Inflammatory macrophage treated with lipopolysaccharide for 4 hours (primary cell): ENCODE measurements around the gene PBX4.
"Not testable (repeated sequence)": the region's sequence is repeated elsewhere in the genome, so short reads cannot be mapped to it uniquely, and the experiment has no call there.

Source experiments
- DNase-seq: peaks from one replicate; pipeline ENCODE4 v3.0.0-alpha.2; 2020

Gene PBX4

GRCh38 chr19:19626516-19627472 is 8.3 kb upstream of the PBX4 start:
- no peak for DNase-seq

- no peak for DNase-seq
Observed at GRCh38 chr19:19624032-19624570, 5.6 kb upstream of the PBX4 start.

DNA sequence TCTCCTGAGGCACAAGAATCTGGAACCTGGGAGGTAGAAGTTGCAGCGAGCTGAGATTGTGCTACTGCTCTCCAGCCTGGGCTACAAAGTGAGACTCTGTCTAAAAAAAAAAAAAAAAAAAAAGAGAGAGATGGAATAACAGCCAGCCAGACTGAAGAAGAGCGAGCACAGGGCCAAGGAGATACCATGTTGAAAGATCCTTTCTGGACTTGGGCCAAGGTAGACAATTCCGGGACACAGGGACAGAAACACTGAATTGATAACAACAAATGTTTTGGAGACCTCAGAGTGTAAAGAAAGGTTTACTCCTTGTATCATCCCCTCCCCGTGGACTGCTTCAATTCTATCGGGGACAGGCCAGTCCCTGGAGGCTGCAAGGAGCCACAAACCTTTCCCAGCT is 4.9 kb upstream of the PBX4 start:
- no peak for DNase-seq

GRCh38 chr19:19619849-19620210 is 1.3 kb upstream of the PBX4 start:
- DNase-seq, result no peak

DNA sequence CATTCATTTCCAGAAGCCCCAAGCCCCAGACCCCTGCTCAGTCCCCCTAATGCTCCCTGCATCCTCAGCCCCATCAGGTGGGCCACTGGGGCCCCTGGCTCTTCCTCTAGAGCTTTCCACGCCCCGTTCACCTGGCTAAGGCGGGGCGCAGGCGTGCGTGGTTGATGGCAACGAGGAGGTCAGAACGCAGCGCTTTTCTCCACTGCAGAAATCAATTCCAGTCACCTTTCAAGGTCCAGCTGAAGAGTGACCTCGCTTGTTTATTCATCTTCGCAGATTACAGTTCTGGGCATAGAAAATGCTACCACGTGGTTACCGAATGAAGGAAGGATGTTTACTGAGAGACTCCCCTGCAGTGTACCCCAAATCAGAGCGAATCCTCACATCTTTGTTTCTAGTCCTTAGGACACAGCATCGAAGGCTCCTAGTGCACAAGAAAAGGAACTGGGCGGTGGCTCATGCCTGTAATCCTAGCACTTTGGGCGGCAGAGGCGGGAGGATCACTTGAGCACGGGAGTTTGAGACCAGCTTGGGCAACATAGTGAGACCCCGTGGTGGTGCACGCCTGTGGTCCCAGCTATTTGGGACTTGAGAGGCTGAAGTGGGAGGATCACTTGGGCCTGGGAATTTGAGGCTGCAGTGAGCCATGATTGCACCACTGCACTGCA is 828 bp upstream of the PBX4 start:
- peak; percentile 38 for DNase-seq

DNA sequence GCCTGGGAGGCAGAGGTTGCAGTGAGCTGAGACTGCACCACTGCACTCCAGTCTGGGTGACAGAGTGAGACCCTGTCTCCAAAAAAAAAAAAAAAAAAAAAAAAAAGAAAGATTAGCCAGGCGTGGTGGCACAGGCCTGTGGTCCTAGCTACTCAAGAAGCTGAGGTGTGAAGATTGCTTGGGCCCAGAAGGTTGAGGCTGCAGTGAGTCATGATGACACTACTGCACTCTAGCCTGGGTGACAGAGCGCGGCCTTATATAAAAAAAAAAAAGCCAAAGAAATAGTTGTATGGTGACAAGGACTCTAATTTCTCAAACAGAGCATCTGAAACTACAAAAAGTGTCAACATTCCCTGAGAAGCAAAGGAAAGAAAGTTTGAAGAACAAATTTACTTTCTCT is 3.4 kb downstream of the PBX4 start:
- DNase-seq, result no peak

- DNase-seq, result no peak
Observed at GRCh38 chr19:19613506-19613905, 5.0 kb downstream of the PBX4 start.

GRCh38 chr19:19610376-19611202 is 7.9 kb downstream of the PBX4 start:
- no peak for DNase-seq

GRCh38 chr19:19606686-19607085 is 11.8 kb downstream of the PBX4 start:
- DNase-seq, result not testable (repeated sequence)

- peak; percentile 27 for DNase-seq
Observed at GRCh38 chr19:19606021-19606420, 12.5 kb downstream of the PBX4 start.

DNA sequence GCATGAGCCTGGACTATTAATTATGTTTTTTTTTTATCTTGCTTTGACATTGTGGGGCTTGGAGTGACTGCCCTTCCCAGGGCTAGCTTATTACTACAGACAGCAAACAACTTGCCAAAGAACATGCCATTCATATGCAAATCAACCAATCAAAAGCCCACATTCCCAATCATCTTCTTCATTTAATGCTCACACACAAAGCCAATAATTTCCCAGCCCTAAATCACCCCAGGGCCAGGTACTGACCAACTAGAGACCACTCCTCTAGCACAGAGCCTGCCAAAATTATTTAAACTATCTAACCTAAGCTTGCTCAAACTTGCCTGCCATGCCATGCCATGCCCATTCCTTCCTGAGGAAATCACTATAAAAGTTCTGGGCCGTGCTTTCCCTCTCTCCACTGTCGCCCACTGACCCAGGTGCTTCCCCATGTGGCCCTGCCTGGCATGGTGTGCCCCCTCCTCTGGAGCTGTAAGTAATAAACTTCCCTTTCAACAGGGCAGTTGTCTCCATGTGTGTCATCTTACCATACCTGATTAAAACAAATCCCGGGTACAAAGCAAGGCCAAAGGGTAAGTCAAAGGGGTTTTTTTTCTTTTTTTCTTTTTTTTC is 15.7 kb downstream of the PBX4 start:
- no peak for DNase-seq

- no peak for DNase-seq
Observed at GRCh38 chr19:19602136-19602712, 16.3 kb downstream of the PBX4 start.

DNA sequence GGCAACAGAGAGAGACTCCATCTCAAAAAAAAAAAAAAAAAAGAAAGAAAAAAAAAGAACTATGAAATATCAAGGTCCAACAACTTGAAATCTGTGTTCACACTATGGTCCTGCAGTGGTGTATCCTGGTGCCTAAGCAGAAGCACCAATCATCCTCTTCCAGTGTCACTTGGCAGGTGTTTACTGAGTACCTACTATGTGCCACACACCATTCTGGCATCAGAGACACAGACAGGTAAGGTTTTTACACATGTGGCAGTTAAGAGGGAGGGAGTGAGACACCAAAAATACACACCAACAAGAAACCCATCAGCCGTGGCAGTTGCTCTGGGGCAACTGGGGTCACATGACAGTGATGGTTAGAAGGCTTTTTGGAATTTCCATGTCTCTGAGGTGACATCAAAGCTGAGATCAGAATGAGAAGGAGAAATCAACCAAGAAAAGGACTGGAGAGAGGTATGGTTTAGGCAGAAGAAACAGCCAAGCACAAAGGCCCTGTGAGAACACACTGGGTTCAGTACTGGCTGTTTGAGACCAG is 17.6 kb downstream of the PBX4 start:
- peak; percentile 72 for DNase-seq

DNA sequence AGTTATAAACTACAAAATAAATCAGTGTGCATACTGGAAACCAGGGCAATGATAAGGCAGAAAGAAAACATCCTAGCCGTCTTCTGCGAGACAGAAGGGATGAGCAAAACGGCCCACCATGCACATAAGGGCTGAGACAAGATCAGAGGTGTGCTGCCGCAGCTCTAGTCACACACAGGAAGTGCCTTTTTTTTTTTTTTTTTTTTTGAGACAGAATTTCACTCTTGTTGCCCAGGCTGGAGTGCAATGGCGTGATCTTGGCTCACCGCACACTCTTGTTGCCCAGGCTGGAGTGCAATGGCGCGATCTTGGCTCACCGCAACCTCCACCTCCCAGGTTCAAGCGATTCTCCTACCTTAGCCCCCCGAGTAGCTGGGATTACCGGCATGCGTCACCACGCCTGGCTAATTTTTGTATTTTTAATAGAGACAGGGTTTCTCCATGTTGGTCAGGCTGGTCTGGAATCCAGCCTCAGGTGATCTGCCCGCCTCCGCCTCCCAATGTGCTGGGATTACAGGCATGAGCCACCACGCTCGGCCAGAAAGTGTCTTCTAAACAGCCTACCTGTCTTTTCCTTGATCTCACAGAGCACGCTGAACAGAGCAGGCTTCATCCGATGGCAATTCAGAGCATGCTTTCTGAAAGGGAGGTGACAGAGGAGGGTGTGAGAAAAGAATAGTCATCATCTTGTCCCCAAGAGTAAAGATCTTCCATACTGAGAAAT is 19.6 kb downstream of the PBX4 start:
- not testable (repeated sequence) for DNase-seq

- DNase-seq, result peak; percentile 92
Observed at GRCh38 chr19:19597809-19598306, 20.6 kb downstream of the PBX4 start.

DNA sequence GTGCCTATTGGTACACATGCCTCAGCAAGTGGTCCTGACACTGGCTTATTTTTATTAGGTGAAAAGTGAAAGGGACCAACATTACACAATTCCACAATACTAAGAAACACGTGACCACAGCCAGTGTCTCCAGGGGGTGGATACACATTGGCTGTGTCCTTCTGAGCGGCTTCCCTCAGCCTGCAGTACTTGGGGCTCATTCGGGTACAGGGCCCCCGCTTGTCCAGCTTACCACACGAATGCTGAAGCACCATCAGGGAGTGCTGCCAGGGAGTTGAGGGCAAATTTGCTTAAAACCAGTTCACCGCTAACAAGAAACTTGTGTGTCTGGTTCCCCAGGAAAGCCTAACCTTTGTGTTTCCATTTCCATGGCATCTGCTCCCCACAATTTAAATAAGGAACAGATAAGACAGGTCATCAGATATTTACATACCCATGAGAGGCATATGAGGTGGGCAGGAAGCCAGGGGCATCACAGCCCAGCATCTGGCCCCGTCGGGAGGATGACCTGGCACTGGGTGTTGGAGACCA is 23.3 kb downstream of the PBX4 start:
- DNase-seq, result peak; percentile 82

DNA sequence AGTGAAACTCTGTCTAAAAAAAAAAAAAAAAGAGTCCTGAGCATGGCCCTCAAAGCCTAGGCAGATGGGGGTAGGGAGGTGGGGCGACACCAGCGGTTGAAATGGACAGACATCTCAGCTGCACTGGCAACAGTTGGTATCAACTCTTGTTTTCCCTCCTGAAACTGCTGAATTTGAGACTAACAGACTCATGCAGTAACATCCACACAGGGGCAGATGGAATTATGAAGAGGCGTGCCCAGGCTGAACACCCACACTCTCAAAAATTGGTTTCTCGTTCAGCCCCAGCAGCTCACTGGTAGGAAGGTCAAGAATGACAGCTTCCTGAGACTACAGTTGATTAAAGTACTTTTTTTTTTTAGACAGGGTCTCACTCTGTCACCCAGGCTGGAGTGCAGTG is 24.1 kb downstream of the PBX4 start:
- peak; percentile 62 for DNase-seq

DNA sequence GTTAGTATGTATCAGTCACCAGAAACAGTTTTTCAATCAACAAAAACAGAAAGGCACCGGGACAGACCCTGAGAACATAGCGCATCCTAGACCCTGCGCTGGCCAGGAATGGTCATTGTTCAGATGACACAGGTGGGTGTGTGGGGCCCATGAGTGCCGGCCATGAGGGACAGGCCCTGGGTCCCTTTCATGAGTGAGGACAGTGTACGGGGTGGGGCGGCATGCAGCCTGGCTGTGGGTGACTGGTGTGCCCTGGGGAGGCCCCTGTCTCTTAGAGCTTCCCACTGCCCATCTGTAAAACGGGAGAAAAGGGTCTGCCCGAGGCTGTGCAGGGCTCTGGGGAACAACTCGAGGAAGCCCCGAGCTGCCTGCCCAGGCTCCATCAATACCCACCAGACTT is 25.8 kb downstream of the PBX4 start:
- DNase-seq, result no peak

GRCh38 chr19:19591133-19591825 is 27.2 kb downstream of the PBX4 start:
- peak; percentile 98 for DNase-seq

DNA sequence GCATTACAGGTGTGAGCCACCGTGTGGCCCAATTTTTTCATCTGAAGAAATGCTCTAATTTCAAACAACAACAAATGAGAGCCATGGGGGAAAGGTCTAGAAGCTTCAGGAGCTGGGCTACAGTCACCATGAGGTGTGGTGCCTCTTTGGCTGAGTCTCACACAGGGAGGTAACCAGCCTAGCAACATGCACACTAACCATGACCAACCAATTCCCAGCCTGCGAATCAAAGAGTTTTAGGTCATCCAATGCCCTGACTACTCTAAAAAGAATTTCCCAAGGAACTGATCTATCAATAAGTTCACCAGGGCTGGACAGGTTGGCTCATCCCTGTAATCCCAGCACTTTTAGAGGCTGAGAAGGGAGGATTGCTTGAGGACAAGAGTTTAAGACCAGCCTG is 29.9 kb downstream of the PBX4 start:
- no peak for DNase-seq
